ENCODE measurements around the gene CRB1. TPM values are rescaled to one million over a fixed set of nuclear protein-coding genes. Genes with fewer than 3 reads are reported as not detected.

CRB1 gene
- total RNA-seq, 1 donor from 2014 or later: 0.05 TPM

DNA sequence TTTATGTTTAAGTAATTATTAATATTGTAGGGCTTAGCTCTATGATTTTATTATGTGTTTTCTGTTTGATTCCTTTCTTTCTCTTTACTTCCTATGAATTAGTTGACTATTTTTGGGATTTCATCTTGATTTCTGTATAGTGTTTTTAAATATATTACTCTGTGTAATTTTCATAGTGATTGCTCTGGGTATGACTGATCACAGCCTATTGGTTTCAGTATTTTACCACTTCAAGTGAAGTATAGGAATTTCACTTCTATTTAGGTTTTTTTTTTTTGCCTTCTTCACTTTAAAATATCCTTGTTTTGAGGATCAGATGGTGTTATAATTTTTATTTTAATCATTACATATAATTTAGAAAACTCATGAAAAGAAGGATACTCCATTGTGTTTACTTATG is 94.8 kb downstream of the CRB1 start:
- H3K4me1 ChIP-seq: peaks cover 5% of the 10 kb centered on the region
- H3K4me3 ChIP-seq: no peak overlapping the region
- intact Hi-C loops (cut with micrococcal nuclease): no loop called here
- H3K27ac ChIP-seq (replicated peaks): no peak overlapping the region
- no peak for DNase-seq
- TF ChIP-seq CTCF (IDR thresholded peaks at IDR 0.05; ENCODE audit: borderline replicate concordance): no peak
- H3K9me3 ChIP-seq (replicated peaks): no peaks in the 10 kb centered on the region
- H3K27me3 ChIP-seq (ENCODE audit: low read depth): no peaks in the 10 kb centered on the region
- no peaks in the 10 kb centered on the region for H3K36me3 ChIP-seq

DNA sequence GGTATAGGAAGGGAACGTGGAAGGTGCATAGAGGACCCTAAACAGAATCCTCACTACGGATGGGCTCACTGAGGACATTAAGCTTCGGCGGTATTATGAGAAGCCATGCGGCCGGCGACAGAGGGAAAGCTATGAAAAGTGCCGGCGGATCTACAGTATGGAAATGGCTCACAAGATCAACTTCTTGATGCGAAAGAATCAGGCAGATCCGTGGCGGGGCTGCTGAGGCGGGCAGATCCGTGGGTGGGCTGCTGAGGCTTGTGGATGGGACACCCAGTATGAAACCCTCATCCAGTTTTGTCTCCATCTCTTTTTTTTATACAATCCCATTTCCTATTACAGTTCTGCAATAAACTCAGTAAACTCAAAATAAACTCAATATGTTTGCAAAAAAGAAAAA is 95.8 kb downstream of the CRB1 start:
- no peak overlapping the region for H3K4me3 ChIP-seq
- H3K27me3 ChIP-seq (ENCODE audit: low read depth): no peaks in the 10 kb centered on the region
- no peak overlapping the region for H3K27ac ChIP-seq (replicated peaks)
- no peak for TF ChIP-seq CTCF (IDR thresholded peaks at IDR 0.05; ENCODE audit: borderline replicate concordance)
- H3K4me1 ChIP-seq: peaks cover 5% of the 10 kb centered on the region
- no peaks in the 10 kb centered on the region for H3K9me3 ChIP-seq (replicated peaks)
- intact Hi-C loops (cut with micrococcal nuclease): no loop called here
- H3K36me3 ChIP-seq: no peaks in the 10 kb centered on the region
- no peak for DNase-seq

- Histone ChIP-seq H3K4me1 (no peaks in the 10 kb centered on the region), H3K27me3 (ENCODE audit: low read depth) (no peaks in the 10 kb centered on the region), H3K9me3 (replicated peaks) (no peaks in the 10 kb centered on the region), H3K4me3 (no peak overlapping the region), H3K36me3 (no peaks in the 10 kb centered on the region), H3K27ac (replicated peaks) (no peak overlapping the region)
- intact Hi-C loops (cut with micrococcal nuclease): no loop called here
- no peak for DNase-seq
- no peak for TF ChIP-seq CTCF (IDR thresholded peaks at IDR 0.05; ENCODE audit: borderline replicate concordance)
Observed at GRCh38 chr1:197366996-197367395, 98.9 kb downstream of the CRB1 start.

DNA sequence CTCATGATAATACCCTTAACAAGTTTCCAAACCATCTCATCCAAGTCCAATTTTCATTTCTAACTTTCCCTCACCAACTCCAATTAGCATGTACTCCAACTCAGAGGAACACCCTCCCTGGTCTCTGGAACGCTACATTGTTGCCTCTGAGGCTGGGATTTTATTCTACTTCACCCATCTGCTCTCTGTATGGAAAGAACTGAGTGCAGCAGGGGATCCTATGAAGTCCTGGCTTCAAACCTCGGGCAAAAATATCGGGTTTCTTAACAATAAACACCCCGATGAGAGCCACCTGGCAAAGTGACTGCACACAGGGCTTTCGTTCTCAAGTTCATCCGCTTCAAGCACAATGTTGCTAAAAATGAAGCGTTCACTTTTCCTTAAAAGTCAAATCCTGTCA is 99.6 kb downstream of the CRB1 start:
- Histone ChIP-seq H3K27ac (replicated peaks) (no peak overlapping the region), H3K27me3 (ENCODE audit: low read depth) (no peaks in the 10 kb centered on the region), H3K9me3 (replicated peaks) (no peaks in the 10 kb centered on the region), H3K36me3 (no peaks in the 10 kb centered on the region), H3K4me3 (no peak overlapping the region), H3K4me1 (no peaks in the 10 kb centered on the region)
- TF ChIP-seq CTCF (IDR thresholded peaks at IDR 0.05; ENCODE audit: borderline replicate concordance): no peak
- no peak for DNase-seq
- intact Hi-C loops (cut with micrococcal nuclease): no loop called here

DNA sequence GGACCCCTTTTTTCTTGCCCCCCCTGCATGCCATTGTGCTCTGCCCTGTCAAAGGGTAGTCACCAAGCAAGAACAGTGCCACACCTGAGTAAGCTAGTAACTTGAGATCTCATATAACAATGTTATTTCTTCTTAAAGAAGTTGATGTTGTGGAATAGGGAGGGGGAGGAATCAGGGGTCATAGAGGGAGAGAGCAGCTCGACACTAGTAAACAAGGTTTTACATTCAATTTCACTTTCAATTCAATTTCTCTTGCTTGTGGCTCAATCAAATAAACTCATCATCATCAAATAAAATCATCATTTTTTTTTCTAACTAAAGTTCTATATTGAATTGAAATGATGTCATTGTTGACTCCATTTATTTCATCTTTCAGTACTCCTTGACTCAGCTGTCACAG is 106.4 kb downstream of the CRB1 start:
- no peaks in the 10 kb centered on the region for H3K9me3 ChIP-seq (replicated peaks)
- no peak for DNase-seq
- H3K27me3 ChIP-seq (ENCODE audit: low read depth): no peaks in the 10 kb centered on the region
- intact Hi-C loops (cut with micrococcal nuclease): no loop called here
- H3K4me1 ChIP-seq: no peaks in the 10 kb centered on the region
- H3K36me3 ChIP-seq: no peaks in the 10 kb centered on the region
- no peak for TF ChIP-seq CTCF (IDR thresholded peaks at IDR 0.05; ENCODE audit: borderline replicate concordance)
- no peak overlapping the region for H3K4me3 ChIP-seq
- H3K27ac ChIP-seq (replicated peaks): no peak overlapping the region

DNA sequence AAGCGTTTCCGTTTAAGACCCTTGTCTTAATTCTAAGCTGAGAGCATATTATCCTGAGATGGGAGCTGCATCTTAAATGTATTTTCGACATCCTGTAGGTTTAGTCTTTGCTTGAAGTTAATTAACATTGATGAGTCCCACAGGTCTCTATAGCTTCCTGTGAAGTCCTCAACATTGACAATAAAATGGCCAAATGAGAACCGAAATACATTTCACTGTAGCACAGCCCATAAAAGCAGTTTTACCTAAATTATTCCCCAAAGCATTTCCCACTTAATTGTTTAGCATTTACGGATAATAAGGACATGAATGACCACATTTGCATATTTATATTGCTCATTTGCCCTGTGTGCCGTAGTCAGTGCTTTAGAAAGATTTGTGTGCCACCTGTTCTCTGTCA is 116.4 kb downstream of the CRB1 start:
- no peaks in the 10 kb centered on the region for H3K4me1 ChIP-seq
- no peaks in the 10 kb centered on the region for H3K9me3 ChIP-seq (replicated peaks)
- DNase-seq: no peak
- intact Hi-C loops (cut with micrococcal nuclease): no loop called here
- no peak for TF ChIP-seq CTCF (IDR thresholded peaks at IDR 0.05; ENCODE audit: borderline replicate concordance)
- no peaks in the 10 kb centered on the region for H3K27me3 ChIP-seq (ENCODE audit: low read depth)
- H3K4me3 ChIP-seq: no peak overlapping the region
- no peak overlapping the region for H3K27ac ChIP-seq (replicated peaks)
- H3K36me3 ChIP-seq: no peaks in the 10 kb centered on the region

Measured in left ventricle myocardium inferior (tissue), 1 donor.